ENCODE results near the gene ABCD3.
"Not testable (repeated sequence)": the region's sequence is repeated elsewhere in the genome, so short reads cannot be mapped to it uniquely, and the experiment has no call there.

ABCD3 gene

DNA sequence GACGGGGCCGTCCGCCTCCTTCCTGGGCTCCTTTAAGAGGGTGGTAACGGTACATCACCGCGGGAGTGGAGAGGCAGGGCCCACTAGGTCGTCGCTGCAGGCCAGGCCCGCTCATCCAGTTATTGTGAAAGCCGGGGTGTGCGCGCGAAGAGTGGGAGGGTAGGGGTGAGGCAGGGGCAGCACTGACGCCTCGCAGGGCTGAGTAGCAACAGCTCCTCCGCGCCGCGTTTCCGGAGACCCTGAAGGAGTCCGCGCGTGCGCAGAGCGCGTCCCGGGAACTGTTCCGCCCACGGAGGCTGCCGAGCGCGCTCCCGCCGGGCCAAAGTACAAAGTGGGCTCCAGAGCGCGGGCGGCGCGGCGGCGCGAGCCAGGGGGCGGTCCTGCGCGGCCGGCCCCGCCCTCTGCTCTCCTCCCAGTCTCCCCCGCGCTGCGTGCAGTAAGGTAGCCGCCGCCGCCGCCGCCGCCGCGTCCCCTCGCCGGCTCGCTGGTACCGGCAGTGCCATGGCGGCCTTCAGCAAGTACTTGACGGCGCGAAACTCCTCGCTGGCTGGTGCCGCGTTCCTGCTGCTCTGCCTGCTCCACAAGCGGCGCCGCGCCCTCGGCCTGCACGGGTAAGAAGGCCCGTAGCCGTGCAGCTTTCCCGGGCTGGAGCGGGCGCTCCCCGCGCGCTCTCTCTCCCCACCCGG lies at the start of gene ABCD3:
ABCD3 (plus strand) TSS at position 412 of the 686 bp plus-strand sequence; CDS start at position 502, 90 bp downstream.
- peak; percentile 88 for FAIRE-seq

DNA sequence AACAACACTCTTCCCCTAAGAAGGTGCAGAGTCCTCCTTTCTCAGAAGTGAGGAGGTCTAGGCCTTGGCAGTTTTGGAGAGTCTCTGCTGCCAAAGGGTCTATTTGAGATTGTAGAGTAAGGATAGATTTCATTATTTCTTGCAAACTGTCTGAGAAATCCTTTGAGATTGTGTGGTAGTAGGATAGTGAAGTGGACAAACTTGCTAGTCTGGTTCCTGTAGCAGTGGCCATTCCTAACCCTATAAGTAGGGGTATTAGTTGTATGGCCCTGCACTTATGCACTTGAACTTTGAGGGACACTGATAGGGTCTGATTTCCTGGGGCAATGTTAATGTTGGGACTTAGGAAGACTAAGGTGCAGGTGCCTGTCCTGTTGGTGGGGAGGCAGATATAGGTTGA lies 45.4 kb upstream of the ABCD3 start:
- FAIRE-seq; DNase-seq (ENCODE audit: insufficient read length, low spot score): not testable (repeated sequence)

More for the DNA sequence above, at the start of gene ABCD3:
- DNase-seq (ENCODE audit: insufficient read length, low spot score), result peak; percentile 76

DNA sequence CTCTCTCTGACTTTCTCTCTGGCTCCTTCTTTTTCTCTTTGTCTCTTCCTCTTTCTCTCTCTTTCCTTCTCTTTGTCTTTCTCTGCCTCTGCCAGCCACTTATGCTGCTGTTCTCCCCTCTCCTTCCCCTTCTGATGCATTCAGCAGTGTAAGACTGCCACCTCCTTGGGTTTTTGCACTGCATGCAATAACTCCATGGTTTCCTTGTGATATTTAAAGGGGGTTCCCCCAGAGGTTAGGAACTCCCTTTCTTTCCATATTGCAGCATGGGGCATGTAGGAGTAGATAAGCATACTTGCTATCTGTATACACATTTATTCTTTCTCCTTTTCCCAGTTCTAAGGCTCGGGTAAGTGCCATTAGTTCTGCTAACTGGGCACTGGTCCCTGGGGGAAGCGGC lies 44.9 kb upstream of the ABCD3 start:
- not testable (repeated sequence) for FAIRE-seq

DNA sequence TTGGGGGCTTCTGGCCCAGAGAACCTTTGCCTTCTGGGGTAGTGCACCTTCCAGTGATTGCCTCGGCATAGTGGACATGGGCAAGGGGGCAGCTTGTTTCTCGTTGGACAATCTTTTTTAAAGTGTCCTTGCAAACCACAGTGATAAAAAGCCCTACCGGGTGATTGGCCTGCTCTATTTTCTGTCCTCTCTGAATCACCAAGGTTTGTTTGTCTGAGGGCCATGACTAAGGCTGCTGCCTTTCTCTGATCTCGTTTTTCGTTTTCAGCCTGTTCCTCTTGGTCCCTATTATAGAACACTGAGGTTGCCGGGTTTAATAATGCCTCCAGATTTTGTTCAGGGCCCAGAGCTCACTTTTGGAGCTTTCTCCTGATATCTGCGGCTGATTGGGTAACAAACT lies 42.5 kb upstream of the ABCD3 start:
- not testable (repeated sequence) for DNase-seq (ENCODE audit: insufficient read length, low spot score); FAIRE-seq

More for the DNA sequence above, 44.9 kb upstream of the ABCD3 start:
- DNase-seq (ENCODE audit: insufficient read length, low spot score), result not testable (repeated sequence)

DNA sequence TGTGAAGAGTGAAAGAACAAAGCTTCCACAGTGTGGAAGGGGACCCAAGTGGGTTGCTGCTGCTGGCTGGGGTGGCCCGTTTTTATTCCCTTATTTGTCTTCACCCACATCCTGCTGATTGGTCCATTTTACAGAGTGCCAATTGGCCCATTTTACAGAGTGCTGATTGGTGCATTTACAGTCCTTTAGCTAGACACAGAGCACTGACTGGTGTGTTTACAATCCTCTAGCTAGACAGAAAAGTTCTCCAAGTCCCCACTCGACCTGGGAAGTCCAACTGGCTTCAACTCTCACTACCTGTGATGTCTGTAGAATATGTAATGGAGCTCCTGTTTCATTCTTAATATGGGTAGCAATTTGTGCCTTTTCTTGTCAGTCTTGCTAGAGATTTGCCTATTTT lies 39.7 kb upstream of the ABCD3 start:
- not testable (repeated sequence) for FAIRE-seq; DNase-seq (ENCODE audit: insufficient read length, low spot score)

DNA sequence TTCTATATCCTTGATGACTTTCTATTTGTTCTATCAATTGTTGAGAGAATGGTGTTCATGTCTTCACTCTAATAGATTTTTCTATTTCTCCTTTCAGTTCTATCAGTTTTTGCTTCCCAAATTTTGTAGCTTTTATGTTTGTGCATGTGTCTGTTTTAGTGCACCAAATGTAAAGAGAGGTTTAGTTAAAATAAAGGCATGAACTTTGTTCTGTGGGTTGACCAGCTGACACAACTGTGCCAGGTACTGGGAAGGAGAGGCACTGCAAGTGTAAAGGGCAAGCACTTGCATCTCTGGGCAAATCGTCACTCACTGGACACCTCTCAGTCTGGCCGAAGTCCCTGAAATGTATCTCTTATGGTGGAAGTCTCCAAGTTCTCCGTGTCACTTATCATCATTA lies 38.6 kb upstream of the ABCD3 start:
- FAIRE-seq (no peak), DNase-seq (ENCODE audit: insufficient read length, low spot score) (no peak)

DNA sequence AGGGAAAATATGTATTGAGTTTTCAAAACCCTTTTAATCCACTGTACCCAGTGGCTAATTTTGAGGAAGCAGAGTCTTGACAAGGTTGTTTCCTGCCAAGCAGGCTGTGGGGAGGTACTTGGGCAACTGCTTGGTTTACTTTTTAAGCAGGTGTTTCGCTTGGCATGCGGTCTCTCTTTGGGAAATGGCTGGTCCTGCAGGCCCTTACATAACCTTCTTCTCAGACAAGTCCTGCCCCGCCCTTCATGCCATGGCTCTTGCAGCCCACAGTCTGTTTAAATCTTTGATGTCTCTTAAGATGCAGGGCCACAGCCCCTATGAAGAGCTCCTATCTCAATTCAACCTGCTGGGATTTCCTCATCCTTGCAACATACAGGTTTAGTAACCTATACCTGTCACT lies 36.0 kb upstream of the ABCD3 start:
- FAIRE-seq, result no peak
- no peak for DNase-seq (ENCODE audit: insufficient read length, low spot score)

DNA sequence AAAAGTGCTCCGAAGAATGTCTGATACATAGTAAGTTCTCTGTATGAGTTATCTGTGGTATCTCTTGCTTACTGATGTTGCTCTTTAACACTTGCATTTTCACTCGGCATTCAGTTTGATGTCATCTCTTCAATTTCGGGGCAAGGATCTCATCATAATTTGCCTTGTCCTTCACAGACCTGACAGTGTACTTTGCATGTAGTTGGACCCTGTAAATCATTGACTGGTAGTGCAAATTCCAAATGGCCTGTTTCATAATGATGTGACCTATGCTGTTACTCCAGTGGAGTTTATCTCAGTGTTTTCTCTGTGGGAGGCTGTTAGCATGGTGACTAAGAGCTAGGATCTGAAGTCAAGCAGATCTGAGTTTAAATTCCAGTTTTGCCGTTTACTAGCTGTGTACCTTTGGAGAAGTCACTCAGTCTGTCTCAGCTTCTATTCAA lies 34.2 kb upstream of the ABCD3 start:
- DNase-seq (ENCODE audit: insufficient read length, low spot score) (no peak), FAIRE-seq (no peak)

DNA sequence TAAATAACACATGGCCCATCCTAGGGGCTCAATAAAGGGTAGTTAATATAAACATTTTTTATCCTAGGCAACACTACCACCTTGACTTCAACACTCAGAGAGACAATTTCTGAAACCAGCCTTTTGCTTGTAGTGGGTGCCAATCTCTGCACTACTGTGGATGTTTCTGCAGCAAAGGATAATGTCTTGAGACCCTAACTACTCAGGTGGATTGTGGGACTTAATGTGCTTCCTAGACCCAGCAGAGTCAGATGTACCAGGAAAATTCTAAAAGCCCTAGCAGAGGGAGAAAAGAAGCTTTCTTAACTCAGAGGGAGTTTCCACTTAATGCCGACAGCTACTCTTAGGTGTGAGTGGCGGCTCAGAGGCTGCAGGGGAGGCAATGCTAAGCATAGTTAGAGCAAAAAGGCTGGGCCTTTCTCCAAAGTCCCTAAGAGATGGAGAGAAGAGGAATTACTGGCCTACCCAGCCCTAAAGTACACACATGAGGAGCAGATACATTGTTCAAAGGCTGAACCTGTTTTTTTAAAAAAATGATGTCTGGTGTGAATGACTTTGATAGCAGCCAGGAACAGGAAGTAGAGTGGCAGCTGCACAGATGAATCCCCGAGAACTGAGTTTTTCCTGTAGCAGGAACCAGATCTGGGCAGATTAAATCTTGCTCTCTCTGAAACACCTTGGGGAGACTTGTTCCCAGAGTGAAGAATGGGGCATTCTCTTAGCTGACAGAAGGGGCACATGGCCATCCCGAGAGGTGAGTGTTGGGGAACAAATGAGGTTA lies 33.5 kb upstream of the ABCD3 start:
- no peak for FAIRE-seq

DNA sequence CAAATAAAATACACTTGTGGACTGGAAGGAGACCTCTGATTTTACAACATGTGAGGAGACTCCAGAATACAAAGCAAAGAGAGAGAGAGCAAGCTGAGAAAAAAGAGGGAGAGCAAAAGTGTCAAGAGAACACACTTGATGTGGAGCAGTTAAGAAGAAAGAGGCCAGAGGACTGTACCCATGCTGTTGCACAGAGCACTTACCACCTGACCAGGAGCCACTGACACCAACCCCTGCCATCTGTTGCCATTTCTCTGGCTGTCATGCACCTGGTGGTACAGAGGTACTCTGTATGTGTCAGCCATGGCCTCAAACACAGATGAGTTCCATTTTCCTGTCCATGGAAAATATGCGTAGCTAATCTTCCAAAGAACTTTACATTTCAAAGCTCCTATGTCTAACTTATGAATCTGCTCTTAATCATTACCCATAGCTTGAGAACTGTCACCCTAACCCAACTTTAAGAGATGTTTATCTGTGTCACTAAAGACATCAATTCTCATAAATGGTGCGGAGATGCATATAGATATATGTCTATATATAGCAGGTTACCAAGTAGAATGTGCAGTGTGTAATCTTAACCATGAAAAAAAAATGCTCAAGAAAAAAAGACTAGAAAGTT lies 32.8 kb upstream of the ABCD3 start:
- FAIRE-seq (no peak), DNase-seq (ENCODE audit: insufficient read length, low spot score) (no peak)

More for the DNA sequence above, 33.5 kb upstream of the ABCD3 start:
- DNase-seq (ENCODE audit: insufficient read length, low spot score), result no peak

DNA sequence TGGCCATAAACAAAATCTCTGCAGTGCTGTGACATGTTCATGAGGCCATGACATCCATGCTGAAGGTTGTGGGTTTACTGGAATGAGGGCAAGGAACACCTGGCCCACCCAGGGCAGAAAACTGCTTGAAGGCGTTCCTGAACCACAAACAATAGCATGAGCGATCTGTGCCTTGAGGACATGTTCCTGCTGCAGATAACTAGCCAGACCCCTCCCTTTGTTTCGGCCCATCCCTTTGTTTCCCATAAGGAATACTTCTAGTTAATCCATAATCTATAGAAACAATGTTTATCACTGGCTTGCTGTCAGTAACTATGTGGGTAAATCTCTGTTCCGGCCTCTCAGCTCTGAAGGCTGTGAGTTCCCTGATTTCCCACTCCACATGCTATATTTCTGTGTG lies 28.9 kb upstream of the ABCD3 start:
- no peak for DNase-seq (ENCODE audit: insufficient read length, low spot score)
- no peak for FAIRE-seq

DNA sequence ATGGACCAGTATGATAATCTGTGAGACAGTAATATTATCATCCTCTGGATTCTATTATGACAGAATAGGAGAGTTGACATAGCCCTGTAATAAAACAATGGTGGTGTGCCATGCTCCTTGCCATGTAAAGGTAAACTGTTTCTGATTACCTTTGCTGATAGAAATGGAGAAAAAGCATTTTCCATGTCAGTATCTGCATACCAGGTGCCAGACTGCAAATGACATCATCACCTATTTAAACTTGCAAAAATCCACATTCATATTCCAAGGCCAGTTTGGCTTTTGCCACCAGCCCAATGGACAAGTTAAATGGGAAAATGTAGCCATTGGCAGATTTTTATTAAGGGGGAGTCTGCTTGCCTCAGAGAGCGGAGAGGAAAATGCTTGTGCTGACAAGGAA lies 23.9 kb upstream of the ABCD3 start:
- DNase-seq (ENCODE audit: insufficient read length, low spot score), result no peak
- no peak for FAIRE-seq

DNA sequence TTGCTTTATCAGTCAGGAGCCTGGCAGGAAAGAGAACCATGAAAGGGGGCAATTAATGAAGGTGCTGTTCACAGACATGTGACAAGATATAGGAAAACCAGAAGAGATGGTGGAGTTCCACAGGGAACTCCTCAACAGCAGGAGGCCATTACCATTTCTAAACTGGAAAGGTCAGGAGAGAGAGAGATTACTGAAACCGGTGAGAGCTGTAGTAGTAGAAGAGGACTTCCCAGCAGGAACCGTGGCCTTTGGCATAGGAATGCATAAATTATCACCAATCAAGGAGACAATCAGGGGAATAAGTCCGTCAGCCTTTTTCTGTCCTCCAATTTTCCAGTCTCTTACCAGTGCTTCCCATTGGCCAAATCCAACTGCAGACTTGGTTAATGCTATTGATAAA lies 23.0 kb upstream of the ABCD3 start:
- no peak for FAIRE-seq
- no peak for DNase-seq (ENCODE audit: insufficient read length, low spot score)

DNA sequence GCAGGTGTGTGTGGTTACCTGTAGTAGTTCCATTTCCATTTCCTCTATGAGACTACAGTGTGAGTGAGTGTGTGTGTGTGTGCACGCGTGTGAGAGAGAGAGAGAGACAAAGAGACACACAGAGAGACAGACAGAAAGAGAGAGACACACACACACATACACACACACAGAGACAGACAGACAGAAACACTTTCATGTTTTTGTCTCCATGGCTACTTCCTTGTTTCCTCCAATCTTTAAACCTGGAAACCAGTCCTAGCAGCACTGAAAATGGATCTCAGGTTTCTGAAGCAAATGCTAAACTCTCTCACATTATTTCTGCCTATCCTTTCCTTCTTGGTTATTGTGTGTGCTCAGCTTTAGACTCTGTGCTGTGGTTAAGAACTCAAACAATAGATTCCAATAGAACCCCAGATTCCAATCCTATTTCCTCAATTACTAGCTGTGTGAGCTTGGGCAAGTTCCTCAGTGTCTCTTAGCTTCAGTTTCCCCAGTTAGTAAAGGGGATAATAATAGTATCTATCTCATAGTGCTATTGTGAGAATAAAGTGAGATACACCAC lies 22.4 kb upstream of the ABCD3 start:
- FAIRE-seq, result no peak

DNA sequence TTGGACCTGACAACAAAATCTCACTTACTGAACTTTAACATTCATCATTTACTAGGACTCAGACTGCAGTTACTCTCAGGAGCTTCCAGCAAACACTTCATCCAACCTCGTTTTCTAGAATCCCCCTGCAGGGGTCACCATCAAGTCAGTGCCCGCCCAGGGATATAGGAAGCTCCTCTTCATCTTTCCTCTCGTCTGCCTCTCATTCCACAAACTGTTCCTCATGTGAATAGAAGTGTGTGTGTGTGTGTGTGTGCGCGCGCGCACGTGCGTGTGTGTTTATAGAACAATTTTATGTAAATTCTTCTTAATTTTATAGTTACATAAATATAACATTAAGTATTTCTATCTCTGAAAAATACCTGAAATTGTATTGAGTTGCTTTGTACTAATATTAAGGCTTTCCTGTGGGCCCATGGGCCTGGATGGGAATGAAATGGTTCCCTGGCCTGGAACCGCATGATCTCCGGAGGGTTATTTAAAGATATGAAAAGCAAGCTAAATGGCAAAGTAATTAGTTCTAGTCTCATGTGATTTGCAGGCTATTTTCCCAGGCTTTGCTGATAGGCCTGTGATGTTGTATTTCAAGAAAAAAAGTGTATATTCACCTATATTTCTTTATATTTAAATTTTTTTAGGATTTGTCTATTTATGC lies 21.7 kb upstream of the ABCD3 start:
- DNase-seq (ENCODE audit: insufficient read length, low spot score) (no peak), FAIRE-seq (no peak)

More for the DNA sequence above, 22.4 kb upstream of the ABCD3 start:
- DNase-seq (ENCODE audit: insufficient read length, low spot score), result no peak

DNA sequence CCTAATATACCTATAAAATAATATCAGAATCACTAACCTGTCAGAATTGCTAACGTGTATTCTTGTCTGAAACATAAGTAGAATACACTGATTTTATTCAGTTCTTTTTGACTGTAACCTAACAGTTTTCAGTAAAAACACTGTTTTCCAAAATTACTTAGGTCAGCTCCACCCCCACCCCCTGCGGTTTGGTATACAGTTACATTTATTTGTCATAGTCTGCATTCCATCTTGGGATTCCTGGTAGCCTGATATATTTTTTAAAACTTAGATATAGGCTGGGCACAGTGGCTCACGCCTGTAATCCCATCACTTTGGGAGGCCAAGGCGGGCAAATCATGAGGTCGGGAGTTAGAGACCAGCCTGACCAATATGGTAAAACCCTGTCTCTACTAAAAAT lies 19.8 kb upstream of the ABCD3 start:
- DNase-seq (ENCODE audit: insufficient read length, low spot score) (no peak), FAIRE-seq (no peak)

DNA sequence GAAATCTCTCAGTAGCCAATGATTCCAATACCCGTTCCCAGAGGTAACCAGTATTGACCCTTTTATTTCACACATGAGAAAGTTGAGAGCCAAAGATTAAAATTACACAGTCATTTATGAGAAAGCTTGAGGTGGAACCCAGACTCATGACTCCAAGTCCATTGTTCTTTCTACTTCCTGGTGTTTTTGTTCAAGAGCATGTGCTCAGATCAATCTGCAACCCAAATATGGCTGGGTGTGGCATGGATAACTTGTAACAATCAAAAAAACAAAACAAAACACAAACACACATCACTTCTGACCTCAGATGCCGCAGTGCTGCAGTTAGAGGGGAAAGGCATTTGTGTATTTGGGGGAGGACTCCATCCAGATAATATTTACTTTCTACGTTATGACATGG lies 18.7 kb upstream of the ABCD3 start:
- FAIRE-seq, result no peak
- no peak for DNase-seq (ENCODE audit: insufficient read length, low spot score)

DNA sequence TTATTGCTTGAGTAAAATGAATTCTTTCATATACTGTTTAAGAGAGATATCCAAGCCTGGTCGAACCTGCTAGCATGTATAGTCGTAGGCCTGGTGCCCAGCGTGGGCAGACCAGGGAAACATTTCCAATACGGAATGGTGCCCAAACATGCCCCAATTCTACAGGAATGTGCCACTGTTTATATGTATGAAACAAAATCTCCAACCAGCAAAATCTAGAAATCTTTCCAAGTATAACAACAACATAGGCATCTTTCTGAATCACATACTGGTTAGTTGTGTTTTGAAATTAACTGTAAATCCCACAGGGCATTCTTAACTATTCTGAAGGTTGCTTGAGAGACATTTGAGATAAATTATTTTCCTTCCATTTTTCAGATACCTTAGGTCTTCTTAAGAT lies 17.0 kb upstream of the ABCD3 start:
- no peak for FAIRE-seq

DNA sequence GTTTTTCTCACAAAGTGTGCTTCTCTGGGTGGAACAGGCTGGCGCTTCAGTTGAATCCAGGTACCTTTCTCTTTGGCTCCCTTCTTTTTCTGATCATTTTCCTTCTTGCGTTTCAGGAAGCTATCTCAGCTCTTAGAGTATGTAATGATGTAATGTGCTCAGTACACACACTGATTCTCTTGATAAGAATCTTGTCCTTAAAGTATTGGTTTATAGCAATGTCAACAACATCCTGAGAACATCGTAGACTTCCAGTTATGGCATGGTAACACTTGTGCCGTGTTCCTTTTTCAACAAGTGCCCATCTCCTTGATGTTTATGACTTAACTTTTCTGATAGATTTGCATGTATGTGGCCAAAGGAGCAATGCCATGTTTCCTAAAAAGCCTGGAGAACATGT lies 11.7 kb upstream of the ABCD3 start:
- DNase-seq (ENCODE audit: insufficient read length, low spot score), result no peak
- no peak for FAIRE-seq

More for the DNA sequence above, 17.0 kb upstream of the ABCD3 start:
- no peak for DNase-seq (ENCODE audit: insufficient read length, low spot score)

DNA sequence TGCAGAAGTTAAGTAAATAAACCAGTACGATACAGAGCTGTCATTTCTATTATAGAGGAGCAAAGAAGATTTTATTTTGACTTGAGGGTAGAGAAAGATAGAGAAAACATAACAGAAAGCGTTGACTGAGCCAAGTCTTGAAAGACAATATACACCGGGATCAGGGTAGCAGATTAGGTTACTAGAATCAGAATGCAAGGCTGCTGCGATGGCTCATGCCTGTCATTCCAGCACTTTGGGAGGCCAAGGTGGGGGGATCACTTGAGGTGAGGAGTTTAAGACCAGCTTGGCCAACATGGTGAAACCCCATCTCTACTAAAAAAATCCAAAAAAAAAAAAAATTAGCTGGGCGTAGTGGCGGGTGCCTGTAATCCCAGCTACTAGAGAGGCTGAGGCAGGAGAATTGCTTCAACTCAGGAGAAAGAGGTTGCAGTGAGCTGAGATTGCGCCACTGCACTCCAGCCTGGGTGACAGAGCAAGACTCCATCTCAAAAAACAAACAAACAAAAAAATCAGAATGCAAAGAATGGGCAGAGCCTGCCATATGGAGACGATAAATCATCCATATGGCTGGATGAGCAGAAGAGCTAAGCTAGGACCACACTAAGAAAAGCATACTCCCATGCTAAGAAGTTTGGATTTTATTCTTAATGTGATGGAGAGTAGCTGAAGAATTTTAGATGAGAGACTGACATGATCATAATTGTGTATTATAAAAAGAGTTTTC lies 9.9 kb upstream of the ABCD3 start:
- no peak for FAIRE-seq
- DNase-seq (ENCODE audit: insufficient read length, low spot score), result no peak

Data from GM19239 (cell line).